Neural crest cell (in vitro differentiated cells): ENCODE data around the gene TMEM131L. TPM values are rescaled to one million over a fixed set of nuclear protein-coding genes. Genes with fewer than 3 reads are reported as not detected.

Experiments
- DNase-seq: peaks from one replicate; pipeline ENCODE4 v3.0.0; 2021; ENCODE audit warnings: low read depth, mixed read lengths, low spot score
- H3K27ac Mint-ChIP-seq: one replicate; pipeline ENCODE4 v1.8.0; 2021; ENCODE audit warnings: mild to moderate bottlenecking, mixed read lengths; ENCODE audit not compliant: unreplicated experiment
- H3K27me3 Mint-ChIP-seq: 2 replicates; pipeline ENCODE4 v1.8.0; 2021; ENCODE audit warnings: low read depth, mild to moderate bottlenecking, mixed read lengths
- H3K36me3 Mint-ChIP-seq: 2 replicates; pipeline ENCODE4 v1.8.0; 2021; ENCODE audit warnings: low read depth, mild to moderate bottlenecking, mixed read lengths
- H3K4me1 Mint-ChIP-seq: 2 replicates; pipeline ENCODE4 v1.8.0; 2021; ENCODE audit warnings: mixed read lengths
- H3K4me3 Mint-ChIP-seq: one replicate; pipeline ENCODE4 v1.8.0; 2021; ENCODE audit warnings: mild to moderate bottlenecking, mixed read lengths
- H3K9me3 Mint-ChIP-seq: 2 replicates; pipeline ENCODE4 v1.8.0; 2021; ENCODE audit warnings: mixed read lengths
- CTCF ChIP-seq: fragments of 200-600 bp; sonication (generic); conservative IDR thresholded peaks from 2 replicates; pipeline ENCODE4 v1.5.0; 2021; ENCODE audit warnings: antibody characterized with exemption, mild to moderate bottlenecking
- total RNA-seq: library from RNA; stranded (reverse); gene quantifications from 2 replicates; pipeline ENCODE4 v1.2.1, GENCODE V29; 2021

The TMEM131L gene
- total RNA-seq, 1 donor from 2014 or later, result 36.1 TPM

GRCh38 chr4:153509724-153510123 is 43.6 kb downstream of the TMEM131L start:
- Mint-ChIP-seq H3K27ac (no peak overlapping the region), H3K4me1 (peaks cover 28% of the 10 kb centered on the region), H3K36me3 (peaks cover 36% of the 10 kb centered on the region), H3K27me3 (no peaks in the 10 kb centered on the region), H3K9me3 (peaks cover 8% of the 10 kb centered on the region), H3K4me3 (no peak overlapping the region)
- no peak for TF ChIP-seq CTCF
- no peak for DNase-seq

- TF ChIP-seq CTCF, result no peak
- no peak for DNase-seq
- Mint-ChIP-seq H3K9me3 (peaks cover 8% of the 10 kb centered on the region), H3K4me3 (no peak overlapping the region), H3K27ac (no peak overlapping the region), H3K27me3 (no peaks in the 10 kb centered on the region), H3K36me3 (peaks cover 35% of the 10 kb centered on the region), H3K4me1 (peaks cover 32% of the 10 kb centered on the region)
Observed at GRCh38 chr4:153510252-153511001, 44.3 kb downstream of the TMEM131L start.

GRCh38 chr4:153511104-153511503 is 44.9 kb downstream of the TMEM131L start:
- H3K4me1 Mint-ChIP-seq, result peaks cover 29% of the 10 kb centered on the region
- no peak overlapping the region for H3K4me3 Mint-ChIP-seq
- no peak for DNase-seq
- H3K27ac Mint-ChIP-seq, result no peak overlapping the region
- H3K27me3 Mint-ChIP-seq, result no peaks in the 10 kb centered on the region
- peaks cover 29% of the 10 kb centered on the region for H3K36me3 Mint-ChIP-seq
- peaks cover 8% of the 10 kb centered on the region for H3K9me3 Mint-ChIP-seq
- TF ChIP-seq CTCF, result no peak

GRCh38 chr4:153512162-153512852 is 46.1 kb downstream of the TMEM131L start:
- Mint-ChIP-seq H3K4me3 (no peak overlapping the region), H3K27ac (no peak overlapping the region), H3K4me1 (peaks cover 31% of the 10 kb centered on the region), H3K36me3 (peaks cover 23% of the 10 kb centered on the region), H3K9me3 (peaks cover 8% of the 10 kb centered on the region), H3K27me3 (no peaks in the 10 kb centered on the region)
- no peak for DNase-seq
- no peak for TF ChIP-seq CTCF

- Mint-ChIP-seq H3K4me1 (peaks cover 36% of the 10 kb centered on the region), H3K4me3 (no peak overlapping the region), H3K27ac (no peak overlapping the region), H3K9me3 (peaks cover 8% of the 10 kb centered on the region), H3K36me3 (peaks cover 19% of the 10 kb centered on the region), H3K27me3 (no peaks in the 10 kb centered on the region)
- DNase-seq, result no peak
- no peak for TF ChIP-seq CTCF
Observed at GRCh38 chr4:153512952-153513500, 46.9 kb downstream of the TMEM131L start.
